Neuron (in vitro differentiated cells): ENCODE data around the gene TRPM2.

Experiments used
- H2AFZ ChIP-seq: one replicate; pipeline ENCODE4 v1.6.1; 2013; ENCODE audit warnings: low read depth, mild to moderate bottlenecking, inconsistent platforms, low read length, moderate library complexity
- H3K27me3 ChIP-seq: one replicate; pipeline ENCODE4 v1.6.1; 2013; ENCODE audit warnings: low read length; ENCODE audit not compliant: insufficient read depth
- H3K36me3 ChIP-seq: one replicate; pipeline ENCODE4 v1.6.1; 2013; ENCODE audit warnings: low read length; ENCODE audit not compliant: insufficient read depth
- H3K4me1 ChIP-seq: one replicate; pipeline ENCODE4 v1.6.1; 2013; ENCODE audit warnings: low read length; ENCODE audit not compliant: insufficient read depth
- H3K4me3 ChIP-seq: 2 replicates; pipeline ENCODE4 v1.5.1; 2013; ENCODE audit warnings: mild to moderate bottlenecking, low read length, moderate library complexity
- H3K9me3 ChIP-seq: one replicate; pipeline ENCODE4 v1.6.1; 2013; ENCODE audit warnings: low read length

TRPM2 gene

GRCh38 chr21:44370786-44371410 is 17.5 kb downstream of the TRPM2 start:
- Histone ChIP-seq H3K27me3 (peaks cover 19% of the 10 kb centered on the region), H3K4me1 (no peaks in the 10 kb centered on the region), H3K9me3 (peaks cover 6% of the 10 kb centered on the region), H3K4me3 (no peak overlapping the region), H3K36me3 (no peaks in the 10 kb centered on the region), H2AFZ (no peak overlapping the region)

DNA sequence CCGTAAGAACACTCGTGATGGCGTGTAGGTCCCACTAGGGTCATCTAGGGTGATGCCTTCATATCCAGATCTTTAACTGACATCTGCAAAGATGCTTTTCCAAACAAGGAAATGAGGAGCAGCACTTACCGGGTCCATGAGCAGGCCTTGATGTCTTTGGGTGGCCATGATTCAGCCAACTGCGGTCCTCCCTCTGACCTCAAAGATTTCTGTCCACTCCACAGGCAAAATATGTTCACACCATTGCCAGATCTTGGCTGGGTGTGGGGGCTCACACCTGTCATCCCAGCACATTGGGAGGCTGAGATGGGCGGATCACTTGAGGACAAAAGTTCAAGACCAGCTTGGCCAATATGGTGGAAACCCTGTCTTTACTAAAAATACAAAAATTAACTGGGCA is 18.2 kb downstream of the TRPM2 start:
- Histone ChIP-seq H3K27me3 (peaks cover 19% of the 10 kb centered on the region), H3K36me3 (no peaks in the 10 kb centered on the region), H3K4me3 (no peak overlapping the region)

DNA sequence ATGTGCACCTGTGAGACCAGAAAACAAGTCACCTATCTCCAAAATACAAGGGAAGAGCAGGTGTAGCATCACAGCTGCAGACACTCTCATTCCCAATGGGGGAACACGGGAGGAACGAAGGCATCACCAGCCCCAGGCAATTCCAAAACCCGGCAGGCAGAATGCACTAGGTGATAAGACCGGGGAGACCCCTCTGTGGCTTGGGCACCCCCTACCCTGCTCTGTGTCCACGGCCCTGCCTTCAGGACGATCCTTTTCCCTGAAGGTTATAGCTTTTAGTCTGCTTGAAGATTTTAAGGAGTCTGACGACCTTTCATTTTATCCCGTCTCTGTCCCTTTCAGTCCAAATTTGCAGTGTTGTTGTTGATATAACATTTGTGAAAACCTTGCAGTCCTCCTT is 19.2 kb downstream of the TRPM2 start:
- H3K27me3 ChIP-seq: peaks cover 17% of the 10 kb centered on the region

More for the DNA sequence above, 18.2 kb downstream of the TRPM2 start:
- Histone ChIP-seq H3K9me3 (peaks cover 6% of the 10 kb centered on the region), H2AFZ (no peak overlapping the region), H3K4me1 (no peaks in the 10 kb centered on the region)

DNA sequence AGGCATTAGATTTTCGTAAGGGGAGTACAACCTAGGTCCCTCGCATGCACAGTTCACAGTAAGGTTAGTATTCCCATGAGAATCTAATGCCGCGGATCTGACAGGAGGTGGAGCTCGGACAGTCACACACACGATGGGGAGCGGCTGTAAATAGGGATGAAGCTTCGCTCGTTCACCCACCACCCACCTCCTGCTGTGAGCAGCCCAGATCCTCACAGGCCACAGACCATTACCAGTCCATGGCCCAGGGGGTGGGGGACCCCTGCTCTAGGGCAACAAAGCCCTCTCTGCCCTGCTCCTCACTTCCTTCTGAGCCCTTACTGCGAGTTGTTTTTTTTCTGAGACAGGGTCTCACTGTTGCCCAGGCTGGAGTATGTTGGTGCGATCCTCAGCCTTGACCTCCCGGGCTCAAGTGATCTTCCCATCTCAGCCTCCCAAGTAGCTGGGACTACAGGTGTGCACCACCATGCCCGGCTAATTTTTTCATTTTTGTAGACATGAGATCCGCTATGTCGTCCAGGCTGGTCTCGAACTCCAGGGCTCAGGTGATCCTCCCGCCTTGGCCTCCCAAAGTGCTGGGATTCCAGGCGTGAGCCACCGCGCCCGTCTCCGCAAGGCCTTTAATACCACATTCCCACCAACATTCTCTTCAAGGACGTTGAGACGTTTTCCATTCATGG is 21.3 kb downstream of the TRPM2 start:
- Histone ChIP-seq H3K4me1 (no peaks in the 10 kb centered on the region), H2AFZ (no peak overlapping the region), H3K36me3 (no peaks in the 10 kb centered on the region), H3K9me3 (peaks cover 4% of the 10 kb centered on the region), H3K4me3 (no peak overlapping the region), H3K27me3 (peaks cover 5% of the 10 kb centered on the region)

More for the DNA sequence above, 19.2 kb downstream of the TRPM2 start:
- Histone ChIP-seq H2AFZ (no peak overlapping the region), H3K4me3 (no peak overlapping the region), H3K4me1 (no peaks in the 10 kb centered on the region), H3K36me3 (no peaks in the 10 kb centered on the region), H3K9me3 (peaks cover 5% of the 10 kb centered on the region)

- Histone ChIP-seq H3K4me1 (peaks cover under 1% of the 10 kb centered on the region), H3K4me3 (no peak overlapping the region), H3K27me3 (peaks cover 2% of the 10 kb centered on the region), H3K36me3 (no peaks in the 10 kb centered on the region), H3K9me3 (peaks cover 4% of the 10 kb centered on the region), H2AFZ (no peak overlapping the region)
Measured at GRCh38 chr21:44375281-44375651, 21.8 kb downstream of the TRPM2 start.

- Histone ChIP-seq H3K36me3 (no peaks in the 10 kb centered on the region), H3K9me3 (peaks cover 4% of the 10 kb centered on the region), H3K27me3 (no peaks in the 10 kb centered on the region), H3K4me1 (peaks cover 4% of the 10 kb centered on the region), H3K4me3 (no peak overlapping the region), H2AFZ (no peak overlapping the region)
Measured at GRCh38 chr21:44375761-44376241, 22.4 kb downstream of the TRPM2 start.

GRCh38 chr21:44376606-44377005 is 23.2 kb downstream of the TRPM2 start:
- Histone ChIP-seq H3K36me3 (no peaks in the 10 kb centered on the region), H3K27me3 (no peaks in the 10 kb centered on the region), H3K4me3 (no peak overlapping the region), H3K4me1 (peaks cover 4% of the 10 kb centered on the region), H3K9me3 (peaks cover 4% of the 10 kb centered on the region), H2AFZ (no peak overlapping the region)

- Histone ChIP-seq H2AFZ (no peak overlapping the region), H3K27me3 (no peaks in the 10 kb centered on the region), H3K9me3 (peaks cover 4% of the 10 kb centered on the region), H3K36me3 (no peaks in the 10 kb centered on the region), H3K4me3 (no peak overlapping the region), H3K4me1 (peaks cover 4% of the 10 kb centered on the region)
Measured at GRCh38 chr21:44377201-44377921, 23.9 kb downstream of the TRPM2 start.

DNA sequence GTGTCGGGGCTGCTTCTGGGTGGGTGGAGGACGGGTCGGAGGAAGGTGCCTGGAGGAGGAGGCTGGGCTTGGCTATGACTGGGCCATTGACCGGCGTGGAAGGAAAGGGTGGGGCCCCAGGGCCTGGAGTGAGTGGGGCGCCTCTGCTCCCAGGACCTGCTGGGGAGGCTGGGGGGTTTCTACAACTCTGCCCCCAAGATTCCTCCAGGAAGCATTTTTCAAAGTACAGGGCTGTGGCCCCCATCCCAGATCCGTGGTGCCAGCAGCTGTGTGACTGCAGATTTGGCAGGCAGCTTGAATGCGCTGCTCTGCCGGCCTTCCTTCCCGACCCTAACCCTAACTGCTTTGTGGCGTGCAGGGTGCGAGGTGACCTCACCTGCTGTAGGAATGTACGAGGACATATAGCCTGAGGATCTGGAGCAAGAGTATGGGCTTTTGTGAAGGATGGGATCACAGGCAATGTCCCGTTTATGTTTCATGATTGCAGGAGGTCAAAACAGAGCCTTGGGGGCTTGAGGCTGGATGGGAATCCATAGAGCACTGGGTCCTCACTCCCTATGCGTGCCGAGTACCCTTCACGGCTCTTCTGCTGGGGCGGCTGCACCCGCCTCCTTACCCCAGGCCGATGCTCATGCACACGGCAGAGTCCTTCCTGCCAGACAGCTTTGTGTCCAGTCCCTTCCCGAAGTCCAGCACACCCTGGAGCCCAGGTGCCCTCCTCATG is 24.7 kb downstream of the TRPM2 start:
- H3K36me3 ChIP-seq: no peaks in the 10 kb centered on the region
- H2AFZ ChIP-seq: no peak overlapping the region
- H3K4me3 ChIP-seq: no peak overlapping the region
- peaks cover 4% of the 10 kb centered on the region for H3K9me3 ChIP-seq
- H3K27me3 ChIP-seq: no peaks in the 10 kb centered on the region
- H3K4me1 ChIP-seq: peaks cover 4% of the 10 kb centered on the region

DNA sequence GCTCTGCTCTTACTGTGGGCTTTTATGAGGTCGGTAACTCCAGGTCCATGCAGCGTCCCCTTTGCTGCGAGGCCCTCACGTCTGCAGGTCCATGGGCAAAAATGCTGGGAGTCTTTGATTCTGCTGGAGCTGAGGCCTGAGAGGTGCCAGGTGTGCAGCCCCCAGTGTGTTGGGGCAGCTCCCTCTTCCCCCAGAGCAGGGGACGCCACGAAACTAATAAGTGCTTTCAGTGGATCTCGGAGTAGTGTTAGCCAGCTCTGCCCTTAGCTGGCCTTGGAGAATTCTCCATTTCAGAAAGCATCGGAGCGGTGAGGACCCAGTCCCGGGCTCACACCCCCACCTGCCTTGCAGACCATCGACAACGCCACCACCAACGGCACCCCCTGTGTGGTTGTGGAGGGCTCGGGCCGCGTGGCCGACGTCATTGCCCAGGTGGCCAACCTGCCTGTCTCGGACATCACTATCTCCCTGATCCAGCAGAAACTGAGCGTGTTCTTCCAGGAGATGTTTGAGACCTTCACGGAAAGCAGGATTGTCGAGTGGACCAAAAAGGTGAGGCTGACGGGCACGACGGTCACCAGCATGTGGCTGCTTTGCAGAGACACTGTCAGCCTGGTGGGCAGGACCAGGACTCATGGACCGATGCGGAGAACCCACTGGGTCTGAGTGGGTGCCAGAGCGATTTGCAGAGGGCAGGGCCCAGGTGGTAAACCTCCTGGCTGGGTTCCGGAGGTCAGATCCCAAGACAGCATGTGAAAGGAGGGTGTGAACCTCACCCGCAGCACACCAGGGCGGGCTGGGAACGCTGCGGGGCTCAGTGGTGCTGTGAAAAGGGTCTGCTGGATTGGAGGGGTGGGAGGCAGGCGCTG is 25.5 kb downstream of the TRPM2 start:
- H3K27me3 ChIP-seq: no peaks in the 10 kb centered on the region
- peaks cover 4% of the 10 kb centered on the region for H3K9me3 ChIP-seq
- no peak overlapping the region for H3K4me3 ChIP-seq
- no peaks in the 10 kb centered on the region for H3K36me3 ChIP-seq
- H3K4me1 ChIP-seq: peaks cover 4% of the 10 kb centered on the region
- H2AFZ ChIP-seq: no peak overlapping the region

- no peaks in the 10 kb centered on the region for H3K27me3 ChIP-seq
- peaks cover 4% of the 10 kb centered on the region for H3K9me3 ChIP-seq
- H3K4me1 ChIP-seq: peaks cover 4% of the 10 kb centered on the region
- no peak overlapping the region for H2AFZ ChIP-seq
- H3K36me3 ChIP-seq: no peaks in the 10 kb centered on the region
- H3K4me3 ChIP-seq: no peak overlapping the region
Measured at GRCh38 chr21:44379515-44379848, 26.1 kb downstream of the TRPM2 start.
